Measurements from ENCODE around the gene IGSF6.

- TF ChIP-seq POLR2A (IDR thresholded peaks at IDR 0.05) (no peak), POLR2AphosphoS5 (IDR thresholded peaks at IDR 0.05) (no peak), CTCF (IDR thresholded peaks at IDR 0.05) (no peak), EP300 (IDR thresholded peaks at IDR 0.05) (no peak)
Observed at GRCh38 chr16:21638573-21638975, 13.8 kb downstream of the IGSF6 start.
